GM23338 (cell line): ENCODE data around the gene MCM7. TPM values are rescaled to one million over a fixed set of nuclear protein-coding genes. Genes with fewer than 3 reads are reported as not detected.

Experiments used
- ATAC-seq: fragments of 200-7000 bp; cut with Tn5 transposase; 3 replicates; pipeline ENCODE4 v1.9.1; 2020
- DNase-seq: peaks from one replicate; pipeline ENCODE4 v3.0.0-alpha.2; 2015; ENCODE audit warnings: low spot score
- H2AFZ ChIP-seq: fragments of 200-600 bp; sonication (generic); 2 replicates; pipeline ENCODE4 v1.8.0; 2016; ENCODE audit warnings: antibody characterized with exemption, mild to moderate bottlenecking, moderate library complexity
- H3F3A ChIP-seq: fragments of 200-600 bp; sonication (generic); replicated peaks from 2 replicates; pipeline ENCODE4 v1.8.0; 2017; ENCODE audit warnings: antibody characterized with exemption, mixed run types, low read depth
- H3K27ac ChIP-seq: fragments of 200-600 bp; sonication (generic); 2 replicates; pipeline ENCODE4 v1.6.1; 2016; ENCODE audit warnings: low read depth
- H3K27me3 ChIP-seq: fragments of 200-600 bp; sonication (generic); 2 replicates; pipeline ENCODE4 v1.8.0; 2016; ENCODE audit warnings: mild to moderate bottlenecking, mixed run types, moderate library complexity; ENCODE audit not compliant: insufficient read depth
- H3K36me3 ChIP-seq: fragments of 200-600 bp; sonication (generic); 2 replicates; pipeline ENCODE4 v1.8.0; 2016; ENCODE audit warnings: mild to moderate bottlenecking; ENCODE audit not compliant: insufficient read depth
- H3K4me1 ChIP-seq: fragments of 200-600 bp; sonication (generic); 2 replicates; pipeline ENCODE4 v1.8.0; 2016; ENCODE audit warnings: mild to moderate bottlenecking, moderate library complexity; ENCODE audit not compliant: insufficient read depth
- H3K4me2 ChIP-seq: fragments of 200-600 bp; sonication (generic); 2 replicates; pipeline ENCODE4 v1.7.1; 2017; ENCODE audit warnings: mixed run types
- H3K4me3 ChIP-seq: fragments of 200-600 bp; sonication (generic); 2 replicates; pipeline ENCODE4 v1.6.1; 2016; ENCODE audit warnings: mixed run types
- H3K79me2 ChIP-seq: fragments of 200-600 bp; sonication (generic); replicated peaks from 2 replicates; pipeline ENCODE4 v1.8.0; 2017; ENCODE audit warnings: mild to moderate bottlenecking; ENCODE audit not compliant: insufficient read depth
- H3K9me2 ChIP-seq: fragments of 200-600 bp; sonication (generic); 2 replicates; pipeline ENCODE4 v1.8.0; 2017; ENCODE audit not compliant: insufficient read depth
- H4K20me1 ChIP-seq: fragments of 200-600 bp; sonication (generic); replicated peaks from 2 replicates; pipeline ENCODE4 v1.8.0; 2017; ENCODE audit warnings: mild to moderate bottlenecking; ENCODE audit not compliant: insufficient read depth
- H3K27ac Mint-ChIP-seq: 2 replicates; pipeline ENCODE4 v1.8.0; 2020; ENCODE audit warnings: inconsistent platforms, mild to moderate bottlenecking, moderate library complexity, mixed read lengths
- H3K27me3 Mint-ChIP-seq: 3 replicates; pipeline ENCODE4 v1.8.0; 2022; ENCODE audit warnings: low read depth, mild to moderate bottlenecking, moderate library complexity, mixed read lengths, inconsistent platforms; ENCODE audit not compliant: insufficient read depth, poor library complexity
- H3K36me3 Mint-ChIP-seq: 3 replicates; pipeline ENCODE4 v1.8.0; 2021; ENCODE audit warnings: low read depth, mild to moderate bottlenecking, inconsistent platforms, moderate library complexity, mixed read lengths
- H3K4me1 Mint-ChIP-seq: 3 replicates; pipeline ENCODE4 v1.8.0; 2020; ENCODE audit warnings: mild to moderate bottlenecking, inconsistent platforms, mixed read lengths
- H3K4me3 Mint-ChIP-seq: 3 replicates; pipeline ENCODE4 v1.8.0; 2021; ENCODE audit warnings: moderate library complexity, mild to moderate bottlenecking, inconsistent platforms, mixed read lengths
- H3K9me3 Mint-ChIP-seq: 3 replicates; pipeline ENCODE4 v1.8.0; 2020; ENCODE audit warnings: moderate library complexity, mild to moderate bottlenecking, inconsistent platforms, mixed read lengths
- EZH2 ChIP-seq: fragments of 200-600 bp; sonication (generic); IDR thresholded peaks from one replicate; pipeline ENCODE4 v1.8.0; 2017; ENCODE audit warnings: antibody characterized with exemption, mild to moderate bottlenecking, low read depth; ENCODE audit not compliant: unreplicated experiment
- JUNB ChIP-seq: IDR thresholded peaks from one replicate; pipeline ENCODE4 v1.6.1; 2016; ENCODE audit warnings: antibody characterized with exemption; ENCODE audit not compliant: unreplicated experiment
- NANOG ChIP-seq: IDR thresholded peaks from 2 replicates; pipeline ENCODE4 v1.6.1; 2016; ENCODE audit warnings: antibody characterized with exemption, borderline replicate concordance
- POLR2AphosphoS5 ChIP-seq: IDR thresholded peaks from 2 replicates; pipeline ENCODE4 v1.6.1; 2016; ENCODE audit warnings: antibody characterized with exemption, low read depth
- REST ChIP-seq: IDR thresholded peaks from one replicate; pipeline ENCODE4 v1.6.1; 2018; ENCODE audit warnings: antibody characterized with exemption; ENCODE audit not compliant: unreplicated experiment
- STAT1 ChIP-seq: IDR thresholded peaks from one replicate; pipeline ENCODE4 v1.6.1; 2016; ENCODE audit warnings: antibody characterized with exemption; ENCODE audit not compliant: unreplicated experiment
- ZNF331 ChIP-seq: fragments of 250-450 bp; sonication (Bioruptor Pico); IDR thresholded peaks from 2 replicates; pipeline ENCODE4 v1.5.0; 2020; ENCODE audit warnings: low read depth, mild to moderate bottlenecking, moderate library complexity
- polyA plus RNA-seq: library from polyadenylated mRNA; unstranded; fragments of >200 nt; fragmentation: Nextera tagmentation; extraction: Ambion mirVana; gene quantifications from 2 replicates; pipeline ENCODE4 v1.2.1, GENCODE V29; 2016
- total RNA-seq: library from RNA; depleted of rRNA; stranded (reverse); fragments of >200 nt; shearing (Covaris generic); gene quantifications from 2 replicates; pipeline ENCODE4 v1.2.3, GENCODE V29; 2014
- TF ChIP-seq, protein P1 (sequence below), 2 experiments: fragments of 200-600 bp in 1 of 2; sonication (generic) in 1 of 2; conservative IDR thresholded peaks; 2 replicates each; pipeline versions ENCODE4 v1.5.1 to v1.6.1; 2016 to 2017; ENCODE audit warnings: antibody characterized with exemption in 2 of 2, low read depth in 2 of 2, mild to moderate bottlenecking in 2 of 2, moderate library complexity in 1 of 2

The MCM7 gene
- total and polyA plus RNA-seq, 2 experiments from 2014 or later: 140 to 285 TPM

DNA sequence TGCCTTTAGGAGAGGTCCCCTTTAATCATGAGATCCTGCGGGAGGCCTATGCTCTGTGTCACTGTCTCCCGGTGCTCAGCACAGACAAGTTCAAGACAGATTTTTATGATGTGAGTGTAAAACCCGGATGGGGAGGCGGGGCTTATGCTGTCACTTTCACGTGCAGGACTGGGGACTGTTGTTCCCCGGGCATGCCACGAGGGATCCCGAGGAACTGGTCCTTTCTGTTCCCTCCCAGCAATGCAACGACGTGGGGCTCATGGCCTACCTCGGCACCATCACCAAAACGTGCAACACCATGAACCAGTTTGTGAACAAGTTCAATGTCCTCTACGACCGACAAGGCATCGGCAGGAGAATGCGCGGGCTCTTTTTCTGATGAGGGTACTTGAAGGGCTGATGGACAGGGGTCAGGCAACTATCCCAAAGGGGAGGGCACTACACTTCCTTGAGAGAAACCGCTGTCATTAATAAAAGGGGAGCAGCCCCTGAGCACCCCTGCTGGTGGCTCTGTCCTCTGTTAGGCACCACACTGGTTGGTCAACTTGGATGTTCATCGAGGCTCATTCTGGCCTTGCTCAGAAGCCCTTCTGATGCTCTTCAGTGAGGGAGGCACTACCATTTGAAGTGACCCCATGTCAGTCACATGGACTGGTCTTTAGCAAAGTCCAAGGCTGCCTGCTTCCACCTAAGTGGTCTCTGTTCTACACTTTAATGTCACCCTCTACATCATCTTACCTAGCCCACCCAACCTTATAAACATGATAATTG lies 9.6 kb downstream of the MCM7 start:
- Histone ChIP-seq H3K4me2 (no peak overlapping the region), H3F3A (peaks cover 79% of the 10 kb centered on the region), H3K27me3 (no peaks in the 10 kb centered on the region), H3K9me2 (no peaks in the 10 kb centered on the region), H3K79me2 (peaks cover 15% of the 10 kb centered on the region), H3K4me1 (peaks cover 6% of the 10 kb centered on the region), H3K4me3 (no peak overlapping the region), H2AFZ (no peak overlapping the region), H3K36me3 (peaks cover 45% of the 10 kb centered on the region), H4K20me1 (peaks cover 34% of the 10 kb centered on the region), H3K27ac (peak overlapping the region; percentile 88)
- DNase-seq: peak; percentile 74
- Mint-ChIP-seq H3K36me3 (peaks cover 65% of the 10 kb centered on the region), H3K27me3 (peaks cover 40% of the 10 kb centered on the region), H3K27ac (peak overlapping the region; percentile 15; the same call in 1 of the 2 replicates), H3K4me1 (peaks cover 23% of the 10 kb centered on the region), H3K4me3 (peak overlapping the region; percentile 93; the same call in 1 of the 3 replicates), H3K9me3 (no peaks in the 10 kb centered on the region)
- TF ChIP-seq STAT1: no peak
- TF ChIP-seq, protein P1, sequence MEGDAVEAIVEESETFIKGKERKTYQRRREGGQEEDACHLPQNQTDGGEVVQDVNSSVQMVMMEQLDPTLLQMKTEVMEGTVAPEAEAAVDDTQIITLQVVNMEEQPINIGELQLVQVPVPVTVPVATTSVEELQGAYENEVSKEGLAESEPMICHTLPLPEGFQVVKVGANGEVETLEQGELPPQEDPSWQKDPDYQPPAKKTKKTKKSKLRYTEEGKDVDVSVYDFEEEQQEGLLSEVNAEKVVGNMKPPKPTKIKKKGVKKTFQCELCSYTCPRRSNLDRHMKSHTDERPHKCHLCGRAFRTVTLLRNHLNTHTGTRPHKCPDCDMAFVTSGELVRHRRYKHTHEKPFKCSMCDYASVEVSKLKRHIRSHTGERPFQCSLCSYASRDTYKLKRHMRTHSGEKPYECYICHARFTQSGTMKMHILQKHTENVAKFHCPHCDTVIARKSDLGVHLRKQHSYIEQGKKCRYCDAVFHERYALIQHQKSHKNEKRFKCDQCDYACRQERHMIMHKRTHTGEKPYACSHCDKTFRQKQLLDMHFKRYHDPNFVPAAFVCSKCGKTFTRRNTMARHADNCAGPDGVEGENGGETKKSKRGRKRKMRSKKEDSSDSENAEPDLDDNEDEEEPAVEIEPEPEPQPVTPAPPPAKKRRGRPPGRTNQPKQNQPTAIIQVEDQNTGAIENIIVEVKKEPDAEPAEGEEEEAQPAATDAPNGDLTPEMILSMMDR (conservative IDR thresholded peaks at IDR 0.05; ENCODE audit: low read depth in 2 of 2): peak; percentile 4 to 40; a peak in 2 of 4 replicates
- no peak for TF ChIP-seq ZNF331 (CRISPR knock-in tag)
- no peak for TF ChIP-seq NANOG
- peak; percentile 45 for TF ChIP-seq POLR2AphosphoS5
- ATAC-seq: peak; percentile 33

DNA sequence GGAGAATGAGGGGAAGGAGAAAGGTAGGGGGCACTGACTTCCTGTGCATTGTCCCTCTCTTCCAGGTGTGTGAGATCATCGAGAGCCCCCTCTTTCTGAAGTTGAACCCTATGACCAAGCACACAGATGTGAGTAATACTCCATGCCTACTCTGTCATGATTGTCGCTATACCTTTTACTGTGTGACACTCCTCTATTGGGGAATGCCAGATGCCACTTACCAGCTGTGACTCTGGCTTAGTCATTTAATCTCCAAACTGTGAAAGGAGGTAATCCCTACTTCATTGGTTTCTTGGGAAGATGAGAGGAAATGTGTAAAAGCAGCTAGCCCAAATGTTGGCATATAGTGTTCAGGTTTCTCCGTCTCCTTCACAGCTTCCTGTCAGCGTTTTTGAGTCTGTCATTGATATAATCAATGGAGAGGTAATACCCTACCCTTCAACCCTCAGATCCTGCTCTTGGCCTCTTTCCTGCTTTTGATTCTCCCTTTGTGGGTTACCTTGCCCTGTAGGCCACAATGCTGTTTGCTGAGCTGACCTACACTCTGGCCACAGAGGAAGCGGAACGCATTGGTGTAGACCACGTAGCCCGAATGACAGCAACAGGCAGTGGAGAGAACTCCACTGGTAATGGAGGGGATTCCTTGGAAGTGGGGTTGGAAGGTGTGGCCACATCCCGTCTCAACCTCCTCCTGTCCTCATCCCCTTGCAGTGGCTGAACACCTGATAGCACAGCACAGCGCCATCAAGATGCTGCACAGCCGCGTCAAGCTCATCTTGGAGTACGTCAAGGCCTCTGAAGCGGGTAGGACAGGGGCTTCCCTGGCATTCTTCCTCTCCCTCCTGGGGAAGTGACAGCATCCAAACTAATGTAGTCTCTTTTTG lies 10.4 kb downstream of the MCM7 start:
- DNase-seq: no peak
- no peaks in the 10 kb centered on the region for H3K9me3 Mint-ChIP-seq
- peaks cover 6% of the 10 kb centered on the region for H3K4me1 ChIP-seq
- peak overlapping the region; percentile 88; the same call in 1 of the 2 replicates for H3K27ac ChIP-seq
- no peaks in the 10 kb centered on the region for H3K27me3 ChIP-seq
- H3K4me2 ChIP-seq: no peak overlapping the region
- peaks cover 38% of the 10 kb centered on the region for H3K27me3 Mint-ChIP-seq
- H3K36me3 ChIP-seq: peaks cover 37% of the 10 kb centered on the region
- no peak overlapping the region for H2AFZ ChIP-seq
- H3K4me1 Mint-ChIP-seq: peaks cover 21% of the 10 kb centered on the region
- H3K9me2 ChIP-seq: no peaks in the 10 kb centered on the region
- H3K79me2 ChIP-seq: peaks cover 8% of the 10 kb centered on the region
- H3K4me3 Mint-ChIP-seq: peak overlapping the region; percentile 93
- H3F3A ChIP-seq: peaks cover 71% of the 10 kb centered on the region
- peak; percentile 7 for ATAC-seq
- H4K20me1 ChIP-seq: peaks cover 26% of the 10 kb centered on the region
- peak overlapping the region; percentile 52 for H3K27ac Mint-ChIP-seq
- peaks cover 56% of the 10 kb centered on the region for H3K36me3 Mint-ChIP-seq
- no peak overlapping the region for H3K4me3 ChIP-seq
- TF ChIP-seq REST: no peak
- TF ChIP-seq EZH2: no peak
- no peak for TF ChIP-seq NANOG
- no peak for TF ChIP-seq ZNF331 (CRISPR knock-in tag)
- no peak for TF ChIP-seq JUNB
- TF ChIP-seq STAT1: no peak
- TF ChIP-seq, protein P1 (conservative IDR thresholded peaks at IDR 0.05; ENCODE audit: low read depth in 2 of 2): no peak
